Astrocyte of the cerebellum (primary cell): ENCODE measurements around the gene TMEM164.

ENCODE experiments used
- DNase-seq: peaks from one replicate; pipeline ENCODE4 v3.0.0-alpha.2; 2011; ENCODE audit warnings: low read depth
- H3K4me3 ChIP-seq: 2 replicates; pipeline ENCODE4 v1.5.1; 2011; ENCODE audit warnings: mild to moderate bottlenecking, low read depth, low read length, moderate library complexity
- CTCF ChIP-seq: IDR thresholded peaks from 2 replicates; pipeline ENCODE4 v1.5.1; 2012; ENCODE audit warnings: low read length, low read depth, moderate library complexity, mild to moderate bottlenecking; ENCODE audit errors: missing control alignments
- in situ Hi-C: cut with HindIII; loops from 2 replicates; pipeline ENCODE4 v1.10.0; 2017; ENCODE audit warnings: low sequenced_read_pairs

Gene TMEM164

GRCh38 chrX:110222497-110223257 is 219.8 kb downstream of the TMEM164 start:
- no peak overlapping the region for H3K4me3 ChIP-seq
- TF ChIP-seq CTCF: no peak
- in situ Hi-C loops: no loop called here
- no peak for DNase-seq

- DNase-seq: no peak
- no peak overlapping the region for H3K4me3 ChIP-seq
- in situ Hi-C loops: no loop called here
- no peak for TF ChIP-seq CTCF
These were observed 222.2 kb downstream of the TMEM164 start for GRCh38 chrX:110224926-110225617.

- DNase-seq: no peak
- in situ Hi-C loops: no loop called here
- TF ChIP-seq CTCF: no peak
- H3K4me3 ChIP-seq: no peak overlapping the region
These were observed 224.0 kb downstream of the TMEM164 start for GRCh38 chrX:110226931-110227330.
